Measurements from ENCODE around the gene PROCA1. TPM values are rescaled to one million over a fixed set of nuclear protein-coding genes. Genes with fewer than 3 reads are reported as not detected.
A peak's percentile ranks its signal among the peaks of the same experiment; 100 is the strongest.
"Not testable (repeated sequence)": the region's sequence is repeated elsewhere in the genome, so short reads cannot be mapped to it uniquely, and the experiment has no call there.

PROCA1 gene
- total and polyA plus RNA-seq, 12 donors, result 0.74 to 4.9 (median 1.3) TPM

GRCh38 chr17:28665994-28666393, 45.7 kb downstream of the PROCA1 start:
- Histone ChIP-seq H3K27me3 (no peaks in the 10 kb centered on the region), H3K4me1 (peaks cover 6 to 49% (median 37%) of the 10 kb centered on the region in 9 donors), H3K9me3 (no peaks in the 10 kb centered on the region), H3K27ac (no peak overlapping the region), H3K36me3 (peaks cover 0 to 65% (median 20%) of the 10 kb centered on the region in 9 donors), H3K4me3 (no peak overlapping the region)
- TF ChIP-seq, protein P1, sequence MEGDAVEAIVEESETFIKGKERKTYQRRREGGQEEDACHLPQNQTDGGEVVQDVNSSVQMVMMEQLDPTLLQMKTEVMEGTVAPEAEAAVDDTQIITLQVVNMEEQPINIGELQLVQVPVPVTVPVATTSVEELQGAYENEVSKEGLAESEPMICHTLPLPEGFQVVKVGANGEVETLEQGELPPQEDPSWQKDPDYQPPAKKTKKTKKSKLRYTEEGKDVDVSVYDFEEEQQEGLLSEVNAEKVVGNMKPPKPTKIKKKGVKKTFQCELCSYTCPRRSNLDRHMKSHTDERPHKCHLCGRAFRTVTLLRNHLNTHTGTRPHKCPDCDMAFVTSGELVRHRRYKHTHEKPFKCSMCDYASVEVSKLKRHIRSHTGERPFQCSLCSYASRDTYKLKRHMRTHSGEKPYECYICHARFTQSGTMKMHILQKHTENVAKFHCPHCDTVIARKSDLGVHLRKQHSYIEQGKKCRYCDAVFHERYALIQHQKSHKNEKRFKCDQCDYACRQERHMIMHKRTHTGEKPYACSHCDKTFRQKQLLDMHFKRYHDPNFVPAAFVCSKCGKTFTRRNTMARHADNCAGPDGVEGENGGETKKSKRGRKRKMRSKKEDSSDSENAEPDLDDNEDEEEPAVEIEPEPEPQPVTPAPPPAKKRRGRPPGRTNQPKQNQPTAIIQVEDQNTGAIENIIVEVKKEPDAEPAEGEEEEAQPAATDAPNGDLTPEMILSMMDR (IDR thresholded peaks at IDR 0.05), result no peak
- intact Hi-C loops (cut with DNase I), result loop anchor here in 1 of 10 donors (5.0 kb wide), 1 partner anchor 41 kb away; no protein-coding TSS in a partner anchor
- DNase-seq (no peak), ATAC-seq (no peak)
- WGBS, 2 donors, result 80 to 87% methylated on average over 2 of the region's 2 CpGs

GRCh38 chr17:28663723-28664122, 48.0 kb downstream of the PROCA1 start:
- no peak for DNase-seq
- H3K4me3 ChIP-seq, result peak overlapping the region in 3 of 10 donors; percentile 60 to 81 (median 73)
- peaks cover 10 to 60% (median 46%) of the 10 kb centered on the region in 9 donors for H3K4me1 ChIP-seq
- intact Hi-C loops (cut with DNase I), result loop anchor here in 2 of 10 donors (5.0 kb wide), 1 partner anchor 44 kb away; no protein-coding TSS in a partner anchor
- H3K36me3 ChIP-seq, result peaks cover 0 to 56% (median 6%) of the 10 kb centered on the region in 9 donors
- H3K9me3 ChIP-seq, result no peaks in the 10 kb centered on the region
- TF ChIP-seq, protein P1 (IDR thresholded peaks at IDR 0.05), result no peak
- no peak overlapping the region for H3K27ac ChIP-seq
- H3K27me3 ChIP-seq, result no peaks in the 10 kb centered on the region
- no peak for ATAC-seq

DNA sequence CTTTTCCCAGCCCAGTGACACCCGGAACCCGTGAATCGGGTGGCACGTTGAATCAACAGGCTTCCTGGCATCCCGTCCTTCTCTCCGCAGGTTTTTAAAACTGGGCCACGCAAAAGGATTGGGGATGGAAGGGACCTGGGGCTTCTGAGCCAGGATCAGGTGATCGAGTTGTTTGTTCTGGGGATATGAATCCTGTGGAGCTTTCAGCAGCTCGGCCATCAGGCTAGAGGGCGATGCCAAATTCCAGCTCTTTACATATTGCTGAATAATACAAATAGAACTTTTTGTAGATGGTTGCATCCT, 49.2 kb downstream of the PROCA1 start:
- H3K36me3 ChIP-seq, result peaks cover 0 to 56% (median 0%) of the 10 kb centered on the region in 9 donors

GRCh38 chr17:28661635-28662526, 49.8 kb downstream of the PROCA1 start, which contains the start of the genes SDF2 and SUPT6H:
TSS of gene SDF2 (minus strand) at chr17:28661906. CDS start at chr17:28661876, 30 bp downstream.
TSS of gene SUPT6H (plus strand) at chr17:28662205. CDS start at chr17:28673402, 11,197 bp downstream.
- intact Hi-C loops (cut with DNase I), result loop anchor here in 3 of 10 donors (1.0 to 5.0 kb wide), 2 partner anchors 45 to 48 kb away; no protein-coding TSS in a partner anchor
- H3K27ac ChIP-seq, result peak within 1 kb of the TSS; percentile 84 to 99 (median 96)
- ATAC-seq, result peak; percentile 93 to 98 (median 97)
- WGBS, 2 donors, result 0% methylated on average over 66 of the region's 66 CpGs
- TF ChIP-seq, protein P1 (IDR thresholded peaks at IDR 0.05), result no peak
- H3K4me3 ChIP-seq, result peak within 1 kb of the TSS; percentile 60 to 89 (median 78)
- peaks cover 0 to 56% (median 4%) of the 10 kb centered on the region in 9 donors for H3K36me3 ChIP-seq
- H3K4me1 ChIP-seq, result peaks cover 10 to 51% (median 39%) of the 10 kb centered on the region in 9 donors
- H3K27me3 ChIP-seq, result no peaks in the 10 kb centered on the region
- H3K9me3 ChIP-seq, result no peaks in the 10 kb centered on the region
- peak; percentile 89 to 95 for DNase-seq

More for the DNA sequence above, 49.2 kb downstream of the PROCA1 start:
- H3K9me3 ChIP-seq, result no peaks in the 10 kb centered on the region
- WGBS, 2 donors, result 0 to 1% methylated on average over 10 of the region's 10 CpGs
- intact Hi-C loops (cut with DNase I), result loop anchor here in 3 of 10 donors (1.0 to 5.0 kb wide), 2 partner anchors 45 to 48 kb away; no protein-coding TSS in a partner anchor
- DNase-seq, result no peak
- no peaks in the 10 kb centered on the region for H3K27me3 ChIP-seq
- peak in 1 of 8 donors; percentile 12 for ATAC-seq
- TF ChIP-seq, protein P1 (IDR thresholded peaks at IDR 0.05), result no peak
- H3K4me3 ChIP-seq, result peak overlapping the region; percentile 60 to 89 (median 78)
- peak overlapping the region; percentile 84 to 99 (median 96) for H3K27ac ChIP-seq
- peaks cover 10 to 51% (median 39%) of the 10 kb centered on the region in 9 donors for H3K4me1 ChIP-seq

DNA sequence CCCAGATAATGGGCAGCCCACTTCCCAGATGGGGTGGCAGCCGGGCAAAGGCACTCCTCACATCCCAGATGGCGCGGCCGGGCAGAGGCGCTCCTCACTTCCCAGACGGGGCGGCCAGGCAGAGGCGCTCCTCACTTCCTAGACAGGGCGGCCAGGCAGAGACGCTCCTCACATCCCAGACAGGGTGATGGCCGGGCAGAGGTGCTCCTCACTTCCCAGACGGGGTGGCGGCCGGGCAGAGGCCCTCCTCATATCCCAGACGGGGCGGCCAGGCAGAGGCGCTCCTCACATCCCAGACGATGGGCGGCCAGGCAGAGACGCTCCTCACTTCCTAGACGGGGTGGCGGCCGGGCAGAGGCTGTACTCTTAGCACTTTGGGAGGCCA, 52.2 kb downstream of the PROCA1 start:
- 98% methylated on average over 23 of the region's 23 CpGs for WGBS, 2 donors

DNA sequence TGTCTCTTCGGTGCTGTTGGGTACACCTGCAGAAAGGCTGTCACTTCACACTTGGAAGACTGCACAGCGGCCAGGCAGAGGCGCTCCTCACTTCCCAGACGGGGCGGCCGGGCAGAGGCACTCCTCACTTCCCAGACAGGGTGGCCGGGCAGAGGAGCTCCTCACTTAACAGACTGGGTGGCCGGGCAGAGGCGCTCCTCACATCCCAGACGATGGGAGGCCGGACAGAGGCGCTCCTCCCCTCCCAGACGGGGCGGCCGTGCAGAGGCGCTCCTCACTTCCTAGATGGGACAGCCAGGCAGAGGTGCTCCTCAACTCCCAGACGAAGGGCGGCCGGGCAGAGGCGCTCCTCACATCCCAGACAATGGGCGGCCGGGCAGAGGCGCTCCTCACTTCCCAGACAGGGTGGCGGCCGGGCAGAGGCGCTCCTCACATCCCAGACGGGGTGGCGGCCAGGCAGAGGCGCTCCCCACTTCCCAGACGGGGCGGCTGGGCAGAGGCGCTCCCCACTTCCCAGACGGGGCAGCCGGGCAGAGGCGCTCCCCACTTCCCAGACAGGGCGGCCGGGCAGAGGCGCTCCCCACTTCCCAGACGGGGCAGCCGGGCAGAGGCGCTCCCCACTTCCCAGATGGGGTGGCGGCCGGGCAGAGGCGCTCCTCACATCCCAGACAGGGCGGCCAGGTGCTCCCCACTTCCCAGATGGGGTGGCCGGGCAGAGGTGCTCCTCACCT, 52.8 kb downstream of the PROCA1 start:
- H3K36me3 ChIP-seq, result peaks cover 0 to 61% (median 4%) of the 10 kb centered on the region in 9 donors

More for the DNA sequence above, 52.2 kb downstream of the PROCA1 start:
- DNase-seq; ATAC-seq; H3K27ac ChIP-seq; H3K4me3 ChIP-seq; H3K27me3 ChIP-seq; H3K9me3 ChIP-seq; intact Hi-C loops (cut with DNase I): not testable (repeated sequence)
- H3K36me3 ChIP-seq, result peaks cover 0 to 56% (median 4%) of the 10 kb centered on the region in 9 donors
- H3K4me1 ChIP-seq, result peaks cover 10 to 36% (median 32%) of the 10 kb centered on the region in 9 donors

More for the DNA sequence above, 52.8 kb downstream of the PROCA1 start:
- ATAC-seq; intact Hi-C loops (cut with DNase I); H3K9me3 ChIP-seq; DNase-seq; H3K27ac ChIP-seq; H3K4me3 ChIP-seq; H3K27me3 ChIP-seq: not testable (repeated sequence)
- peaks cover 8 to 33% (median 27%) of the 10 kb centered on the region in 9 donors for H3K4me1 ChIP-seq
- 97% methylated on average over 46 of the region's 46 CpGs for WGBS, 2 donors

Measured in heart right ventricle (tissue), 16 donors.